IPS-11a (cell line): ENCODE results near the gene TBX4.
A peak's percentile ranks its signal among the peaks of the same experiment; 100 is the strongest.

Experiments
- H3K4me3 ChIP-seq: one replicate; pipeline ENCODE4 v1.5.1; 2013; ENCODE audit warnings: low read depth, low read length, control low read depth

Gene TBX4

DNA sequence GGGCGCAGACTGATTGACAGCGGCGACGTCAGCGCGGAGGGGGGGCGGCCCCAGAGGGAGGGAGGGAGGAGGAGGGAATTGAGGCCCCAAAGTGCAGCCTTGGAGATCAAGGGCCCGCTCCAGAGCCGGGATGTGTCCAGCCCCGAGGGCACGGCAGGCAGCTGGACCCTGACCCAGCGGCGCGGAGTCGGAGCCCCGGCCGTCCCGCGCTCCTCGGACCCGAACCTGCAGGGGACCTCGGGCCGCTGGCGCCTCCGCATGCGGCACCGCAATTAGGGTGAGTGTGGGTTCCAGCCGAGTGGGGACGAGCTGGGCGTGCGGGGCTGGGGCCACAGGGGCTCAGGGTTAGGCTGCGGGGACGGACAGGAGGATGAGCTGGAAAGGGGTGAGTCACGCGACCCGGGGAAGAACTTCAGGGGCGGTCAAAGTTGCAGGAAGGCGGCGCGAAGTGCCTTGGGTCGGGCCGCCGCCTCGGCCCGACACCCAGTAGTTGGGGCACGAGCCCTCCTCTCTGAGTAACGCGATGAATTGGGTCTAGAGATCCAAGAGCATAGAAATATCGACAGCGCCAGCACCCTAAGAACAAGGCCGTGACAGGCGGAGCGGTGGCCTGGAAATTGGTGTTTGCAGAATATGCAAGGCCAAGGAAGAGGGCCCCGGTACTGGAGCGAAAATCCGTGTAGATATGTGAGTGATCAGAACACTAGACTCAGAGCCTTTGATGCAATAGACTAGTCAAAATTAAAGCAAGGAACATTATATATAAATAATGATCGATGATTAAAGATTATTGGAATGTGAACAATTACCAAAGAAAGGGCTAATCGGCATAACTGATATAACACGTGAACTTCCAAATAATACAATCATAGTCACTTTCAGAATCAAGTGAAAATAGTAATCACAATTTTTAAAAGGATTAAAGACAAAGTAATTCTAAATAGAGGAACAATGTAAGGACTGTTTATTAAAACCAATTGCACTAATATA is at the start of gene TBX4:
Gene TBX4 (plus strand): TSS at position 122 of the 990 bp plus-strand sequence. CDS start 4,069 bp downstream, outside the sequence.
- peak within 1 kb of the TSS; percentile 13 for H3K4me3 ChIP-seq

GRCh38 chr17:61402978-61403800 is 49.0 kb upstream of the TBX4 start:
- no peak overlapping the region for H3K4me3 ChIP-seq

GRCh38 chr17:61403801-61404662 is 48.2 kb upstream of the TBX4 start:
- no peak overlapping the region for H3K4me3 ChIP-seq

GRCh38 chr17:61404663-61404912 is 47.6 kb upstream of the TBX4 start:
- no peak overlapping the region for H3K4me3 ChIP-seq

- H3K4me3 ChIP-seq: no peak overlapping the region
These were observed 47.1 kb upstream of the TBX4 start for GRCh38 chr17:61404913-61405685.

DNA sequence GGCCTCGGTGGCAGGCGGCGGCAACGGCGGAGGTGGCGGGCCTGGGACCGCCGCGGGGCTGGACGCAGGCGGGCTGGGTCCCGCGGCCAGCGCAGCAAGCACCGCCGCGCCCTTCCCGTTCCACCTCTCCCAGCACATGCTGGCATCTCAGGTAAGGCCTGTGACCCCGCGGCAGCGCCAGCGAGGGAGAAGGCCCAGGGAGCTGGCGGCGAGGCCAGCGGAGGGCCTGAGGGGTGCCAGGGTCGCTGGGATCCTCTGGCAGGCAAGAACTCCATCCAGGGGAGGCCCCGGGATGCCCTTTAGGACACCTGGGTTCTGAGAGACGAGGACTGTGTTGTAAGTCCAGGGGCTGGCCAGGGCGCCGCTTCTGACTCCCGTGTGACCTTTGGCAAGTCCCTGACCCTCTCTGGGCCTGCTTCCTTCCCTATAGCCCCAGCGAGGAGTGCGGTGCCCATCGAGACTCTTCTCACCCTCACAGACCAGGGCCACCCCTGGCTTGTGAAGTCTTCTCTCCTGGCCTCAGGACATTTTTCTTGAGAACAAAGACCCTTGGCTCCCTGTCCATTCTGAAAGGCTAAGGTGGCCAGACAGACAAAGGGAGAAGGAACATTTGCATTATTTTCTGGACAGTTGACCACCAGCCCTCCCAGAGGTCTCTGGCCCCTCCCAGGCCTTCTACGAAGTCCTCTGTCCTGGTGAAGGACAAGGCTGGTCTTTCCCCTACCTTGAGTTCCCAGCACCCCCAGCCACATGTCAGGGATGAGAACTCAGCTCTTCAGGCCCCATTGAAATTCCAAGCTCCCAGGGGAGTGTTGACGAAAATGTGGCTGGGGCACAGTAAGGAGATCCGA is 46.3 kb upstream of the TBX4 start:
- H3K4me3 ChIP-seq: no peak overlapping the region

DNA sequence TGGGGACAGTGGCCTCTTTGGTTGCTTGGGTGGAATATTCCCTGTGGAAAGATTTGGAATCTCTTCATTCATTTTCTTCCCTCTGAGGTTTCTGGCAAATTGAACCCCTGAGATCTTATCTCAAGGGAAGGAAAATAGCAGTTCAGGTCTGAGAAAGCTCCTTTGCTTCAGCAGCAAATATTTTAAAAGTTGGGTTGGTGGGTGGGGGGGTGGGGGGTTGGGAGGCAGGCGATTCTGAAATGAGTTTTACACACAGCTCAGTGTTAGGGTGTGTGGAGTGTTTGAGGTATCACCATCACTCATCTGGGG is 45.7 kb upstream of the TBX4 start:
- no peak overlapping the region for H3K4me3 ChIP-seq

- no peak overlapping the region for H3K4me3 ChIP-seq
These were observed 45.0 kb upstream of the TBX4 start for GRCh38 chr17:61406971-61407911.

- no peak overlapping the region for H3K4me3 ChIP-seq
These were observed 43.8 kb upstream of the TBX4 start for GRCh38 chr17:61408151-61409041.

- no peak overlapping the region for H3K4me3 ChIP-seq
These were observed 42.7 kb upstream of the TBX4 start for GRCh38 chr17:61409301-61410112.

GRCh38 chr17:61410141-61411010 is 41.8 kb upstream of the TBX4 start:
- H3K4me3 ChIP-seq: no peak overlapping the region

GRCh38 chr17:61411011-61411260 is 41.3 kb upstream of the TBX4 start:
- no peak overlapping the region for H3K4me3 ChIP-seq

- peak overlapping the region; percentile 41 for H3K4me3 ChIP-seq
These were observed 40.7 kb upstream of the TBX4 start for GRCh38 chr17:61411261-61412142.

DNA sequence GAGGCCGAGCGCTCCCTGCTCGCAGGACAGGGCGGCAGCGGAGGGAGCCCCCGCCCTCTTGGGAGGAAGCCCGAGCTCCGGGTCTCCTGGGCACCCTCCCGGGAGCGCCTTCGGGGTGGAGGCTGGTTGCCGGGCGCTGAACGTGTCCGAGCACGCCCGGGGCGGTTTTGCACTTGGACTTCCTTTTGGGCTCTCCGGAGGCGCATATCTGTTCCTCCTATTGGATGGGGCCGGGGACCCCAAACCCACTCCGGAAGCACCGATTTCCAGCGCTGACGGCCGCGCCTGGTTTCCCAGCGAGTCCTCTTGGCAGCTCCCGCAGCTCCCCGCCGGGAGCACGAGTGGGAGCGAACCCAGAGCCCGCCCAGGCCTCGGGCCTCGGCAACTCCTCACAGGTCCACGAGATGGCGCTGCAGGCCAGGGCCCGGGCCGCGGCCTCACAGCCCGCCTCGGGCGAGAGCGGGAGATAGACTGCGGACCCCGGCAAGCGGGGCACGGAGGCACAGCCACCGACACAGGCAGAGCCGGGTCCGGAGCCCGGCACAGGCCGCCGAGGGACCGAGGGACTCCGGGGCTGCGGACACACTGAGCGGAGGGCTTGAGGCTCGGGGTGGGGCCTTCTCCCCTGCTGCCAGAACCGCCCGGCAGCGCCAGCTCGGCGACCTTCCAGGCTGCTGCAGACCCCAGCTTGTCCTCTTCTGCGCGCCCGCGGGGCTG is 39.9 kb upstream of the TBX4 start:
- peak overlapping the region; percentile 41 for H3K4me3 ChIP-seq
